ENCODE measurements around the gene IL4I1. TPM values are rescaled to one million over a fixed set of nuclear protein-coding genes. Genes with fewer than 3 reads are reported as not detected.

IL4I1 gene, protein sequence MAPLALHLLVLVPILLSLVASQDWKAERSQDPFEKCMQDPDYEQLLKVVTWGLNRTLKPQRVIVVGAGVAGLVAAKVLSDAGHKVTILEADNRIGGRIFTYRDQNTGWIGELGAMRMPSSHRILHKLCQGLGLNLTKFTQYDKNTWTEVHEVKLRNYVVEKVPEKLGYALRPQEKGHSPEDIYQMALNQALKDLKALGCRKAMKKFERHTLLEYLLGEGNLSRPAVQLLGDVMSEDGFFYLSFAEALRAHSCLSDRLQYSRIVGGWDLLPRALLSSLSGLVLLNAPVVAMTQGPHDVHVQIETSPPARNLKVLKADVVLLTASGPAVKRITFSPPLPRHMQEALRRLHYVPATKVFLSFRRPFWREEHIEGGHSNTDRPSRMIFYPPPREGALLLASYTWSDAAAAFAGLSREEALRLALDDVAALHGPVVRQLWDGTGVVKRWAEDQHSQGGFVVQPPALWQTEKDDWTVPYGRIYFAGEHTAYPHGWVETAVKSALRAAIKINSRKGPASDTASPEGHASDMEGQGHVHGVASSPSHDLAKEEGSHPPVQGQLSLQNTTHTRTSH
- total RNA-seq = not detected in 2 replicates

DNA sequence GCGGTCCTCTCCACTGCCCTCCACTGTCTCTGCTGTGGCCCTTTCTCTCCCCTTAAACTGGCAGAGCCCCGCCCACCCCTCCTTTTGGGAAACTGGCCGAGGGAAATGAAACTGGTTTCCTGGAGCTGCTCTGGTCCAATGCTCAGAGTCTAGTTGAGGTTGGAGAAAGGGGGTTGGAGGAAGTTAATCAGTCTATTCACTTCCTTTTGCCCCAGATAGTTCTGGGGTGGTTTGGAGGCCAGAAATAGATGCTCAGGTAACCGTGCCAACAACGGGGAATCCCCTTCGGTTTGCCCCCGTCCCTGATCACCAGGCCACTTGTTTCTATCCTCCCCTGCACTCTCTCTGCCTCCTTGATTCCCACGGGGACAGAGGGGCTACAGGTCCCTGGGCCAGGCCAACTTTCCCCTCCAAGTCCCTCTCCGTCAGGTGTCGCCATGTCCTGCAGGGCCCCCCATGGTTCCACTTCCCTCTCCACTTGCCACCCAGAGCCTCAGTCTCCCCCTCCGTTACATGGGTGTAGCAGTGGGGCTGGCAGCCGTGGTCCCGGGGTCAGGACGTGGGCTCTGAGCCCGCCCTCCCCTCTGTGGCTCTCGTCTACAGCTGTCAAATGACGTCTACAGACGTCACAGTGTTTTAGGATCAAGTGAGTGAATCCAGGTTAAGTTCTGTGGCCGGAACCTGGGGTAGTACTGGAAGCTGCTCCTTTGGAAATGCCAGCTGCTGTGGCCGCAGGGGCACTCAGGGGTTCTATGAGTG is at the start of gene IL4I1:
IL4I1 (minus strand) TSS at position 25 of the 759 bp plus-strand sequence. CDS start 727 bp downstream, outside the sequence.

DNA sequence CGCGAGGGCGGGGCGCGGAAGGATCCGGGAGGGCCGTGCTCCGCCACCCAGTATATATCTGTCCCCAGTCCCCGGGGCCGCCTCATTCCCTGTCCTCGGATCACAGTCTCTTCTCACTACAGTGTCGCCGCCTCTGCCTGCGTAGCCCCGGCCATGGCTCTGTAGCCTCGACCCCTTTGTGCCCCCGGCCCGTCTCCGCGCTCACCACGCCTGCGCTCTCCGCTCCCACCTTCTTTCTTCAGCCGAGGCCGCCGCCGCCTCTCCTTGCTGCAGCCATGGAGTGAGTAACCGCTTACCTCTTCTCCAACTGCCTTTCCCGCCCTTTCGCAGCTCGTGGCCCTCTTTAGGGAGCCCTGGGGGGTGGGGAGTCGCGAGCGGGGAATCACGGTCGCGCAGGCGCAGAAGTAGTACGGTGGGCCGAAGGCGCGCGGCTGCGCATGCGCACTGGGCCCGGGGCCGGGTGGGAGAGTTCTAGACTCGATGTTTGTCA is 32.5 kb upstream of the IL4I1 start, which contains the start of the genes ATF5 and NUP62:
ATF5 (plus strand) TSS at position 85 of the 490 bp plus-strand sequence. CDS start 1,646 bp downstream, outside the sequence.
NUP62 (minus strand) TSS at position 384 of the 490 bp plus-strand sequence. CDS start 19,697 bp downstream, outside the sequence.

DNA sequence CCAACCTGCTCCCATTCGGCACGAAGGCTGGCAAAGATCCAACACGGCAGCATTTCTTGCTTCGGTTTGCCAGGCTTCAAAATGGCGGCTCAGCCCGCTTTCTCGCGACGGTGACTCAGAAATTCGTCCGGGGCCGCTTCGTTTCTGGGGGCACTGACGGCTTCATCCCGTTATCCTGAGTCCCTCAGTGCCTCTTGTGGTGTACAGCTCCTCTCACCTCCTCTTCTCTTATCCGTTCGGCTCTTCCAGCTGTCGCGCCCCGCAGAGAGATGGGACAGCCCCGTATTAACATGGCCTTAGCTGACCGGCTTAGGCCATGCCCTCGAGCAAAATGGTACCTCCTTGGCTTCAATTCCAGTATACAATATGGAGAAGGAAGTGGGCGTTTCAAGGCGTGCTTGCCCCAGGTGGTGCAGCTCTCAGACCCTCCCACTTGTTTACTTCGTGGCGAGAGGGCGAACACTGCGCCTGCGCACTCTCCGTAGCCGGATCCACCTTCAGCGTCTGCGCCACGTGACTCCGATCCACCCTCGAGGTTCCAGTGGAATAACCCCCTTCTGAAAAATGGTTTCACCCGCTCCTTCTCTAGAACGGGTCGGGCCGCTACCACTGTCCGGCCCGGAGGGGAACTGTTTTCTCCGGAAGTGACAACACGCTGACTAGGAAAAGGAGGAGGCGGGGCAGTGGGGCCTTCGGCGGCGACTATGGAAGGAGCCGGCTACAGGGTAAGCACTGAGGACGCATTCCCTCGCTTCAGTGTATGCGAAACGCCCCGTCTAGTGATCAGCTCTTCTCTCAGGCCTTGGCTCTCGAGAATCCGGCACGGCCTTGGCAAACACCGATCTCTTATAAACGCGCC is 19.4 kb downstream of the IL4I1 start, which contains the start of the genes AKT1S1 and TBC1D17:
AKT1S1 (minus strand) TSS at position 336 of the 859 bp plus-strand sequence. CDS start 4,060 bp downstream, outside the sequence.
TBC1D17 (plus strand) TSS at position 683 of the 859 bp plus-strand sequence; CDS start at position 705, 22 bp downstream.

DNA sequence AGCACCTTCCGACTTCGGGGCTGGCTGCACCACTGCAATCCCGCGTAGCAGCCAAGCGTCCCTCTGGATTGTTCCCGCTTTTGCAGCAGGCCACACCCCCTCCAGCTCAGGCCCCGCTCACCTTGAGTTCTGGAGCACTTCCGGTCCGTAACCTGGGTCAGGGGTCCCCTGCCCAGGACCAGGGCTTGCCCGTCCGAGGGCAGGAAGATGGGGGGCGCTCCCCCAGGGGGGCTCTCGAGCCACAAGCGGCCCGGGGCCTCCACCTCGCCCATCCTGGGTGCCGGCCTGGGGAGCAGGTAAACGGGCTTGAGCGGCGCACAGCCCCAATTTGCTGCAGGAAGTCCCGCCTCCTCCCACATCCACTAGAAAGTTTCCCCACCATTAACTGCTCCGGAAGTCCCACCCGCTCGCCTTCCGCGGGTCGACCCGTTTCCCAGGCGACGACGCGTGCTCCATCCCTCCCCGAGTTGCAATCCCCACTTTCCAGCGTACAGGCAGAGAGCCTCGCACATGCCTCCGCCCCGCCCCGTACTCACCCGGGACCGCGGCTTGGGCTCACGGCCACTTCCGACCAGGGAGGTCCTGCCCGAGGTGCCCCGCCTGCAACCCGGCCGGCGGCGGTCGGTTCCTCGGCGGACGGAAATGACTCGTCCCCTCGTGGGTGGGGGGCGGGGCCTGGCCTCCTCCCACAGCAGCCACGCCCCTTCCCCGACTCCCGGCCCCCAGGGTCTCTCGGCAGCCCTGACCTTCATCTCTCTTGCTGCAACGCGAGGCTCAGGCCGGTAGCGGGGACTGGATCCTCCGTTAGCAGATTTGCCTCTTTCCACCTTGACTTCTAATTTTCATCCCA is 29.5 kb downstream of the IL4I1 start, which contains the start of gene PNKP:
PNKP (minus strand) TSS at position 644 of the 850 bp plus-strand sequence; CDS start at position 272, 372 bp downstream.

DNA sequence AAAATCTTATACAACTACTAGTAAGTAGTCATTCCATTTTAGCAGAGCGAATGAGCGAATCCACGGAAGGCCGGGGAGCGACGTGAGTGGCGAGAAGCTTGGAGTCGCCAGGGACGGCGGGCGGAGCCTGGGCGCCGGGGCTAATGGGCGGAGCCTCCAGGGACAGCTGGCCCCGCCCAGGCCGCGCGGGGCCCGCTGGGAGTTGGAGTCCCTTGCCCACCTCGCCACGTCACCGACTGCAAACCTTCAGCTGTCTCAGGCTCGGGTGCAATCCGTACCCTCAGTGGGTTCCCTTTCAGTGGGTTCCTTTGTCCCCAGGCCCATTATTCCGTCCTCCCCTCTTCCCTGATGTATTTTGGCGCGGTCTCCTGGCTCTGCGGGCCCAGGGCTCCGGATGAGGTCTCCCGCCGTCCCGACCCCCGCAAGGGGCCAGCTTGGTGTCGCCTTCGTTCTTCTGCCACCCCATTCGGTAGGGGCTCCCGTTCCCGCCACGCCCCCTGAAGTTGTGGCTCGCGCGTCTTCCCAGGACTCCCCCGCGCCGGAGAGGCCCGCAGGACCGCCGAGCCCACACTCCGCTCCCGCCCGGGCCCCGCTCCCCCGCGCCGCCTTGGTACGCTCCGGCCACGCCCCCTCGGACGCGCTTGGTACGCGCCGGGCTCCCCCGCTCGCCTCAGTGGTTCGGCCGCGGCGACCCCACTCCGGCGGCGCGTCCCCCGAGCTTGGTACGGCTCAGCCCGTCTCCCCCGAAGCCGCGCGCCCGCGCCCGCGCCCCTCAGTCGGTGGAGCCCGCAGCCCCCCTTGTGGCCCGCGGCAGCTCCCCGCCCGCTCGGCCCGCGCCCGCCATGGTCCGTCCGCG is 46.0 kb downstream of the IL4I1 start, which contains the start of gene PTOV1:
PTOV1 (plus strand) TSS at position 673 of the 856 bp plus-strand sequence.

Other genes with a start within 250 kb of the IL4I1 start
- 33.0 and 39.3 TPM in 2 replicates for gene IRF3, start 231.0 kb downstream of the IL4I1 start, total RNA-seq
- 4.9 and 19.4 TPM in 2 replicates for gene BCL2L12, start 231.0 kb downstream of the IL4I1 start, total RNA-seq
- gene PRMT1, start 219.6 kb downstream of the IL4I1 start, total RNA-seq = 165 and 173 TPM in 2 replicates
- gene ADM5, start 207.3 kb downstream of the IL4I1 start, total RNA-seq = 0.12 and 0.26 TPM in 2 replicates
- 11.0 and 14.8 TPM in 2 replicates for gene CPT1C, start 205.8 kb downstream of the IL4I1 start, total RNA-seq
- gene TSKS, start 133.6 kb downstream of the IL4I1 start, total RNA-seq = 0.47 and 3.6 TPM in 2 replicates
- 174 and 177 TPM in 2 replicates for gene AP2A1, start 129.9 kb downstream of the IL4I1 start, total RNA-seq
- 12.3 and 24.7 TPM in 2 replicates for gene FUZ, start 83.6 kb downstream of the IL4I1 start, total RNA-seq
- gene MED25, start 78.6 kb downstream of the IL4I1 start, total RNA-seq = 22.5 and 23.3 TPM in 2 replicates
- gene PTOV1, start 45.7 kb downstream of the IL4I1 start, total RNA-seq = 93.7 and 94.1 TPM in 2 replicates
- gene PNKP, start 29.3 kb downstream of the IL4I1 start, total RNA-seq = 25.6 and 31.2 TPM in 2 replicates
- 39.9 and 47.8 TPM in 2 replicates for gene AKT1S1, start 19.5 kb downstream of the IL4I1 start, total RNA-seq
- 30.7 and 32.6 TPM in 2 replicates for gene TBC1D17, start 19.2 kb downstream of the IL4I1 start, total RNA-seq
- 24.9 and 117 TPM in 2 replicates for gene ATF5, start 32.3 kb upstream of the IL4I1 start, total RNA-seq
- 21.2 and 29.9 TPM in 2 replicates for gene NUP62, start 32.6 kb upstream of the IL4I1 start, total RNA-seq
- not detected in 2 replicates for gene SIGLEC11, start 64.3 kb upstream of the IL4I1 start, total RNA-seq
- gene VRK3, start 128.5 kb upstream of the IL4I1 start, total RNA-seq = 17.5 and 31.6 TPM in 2 replicates
- gene ZNF473, start 129.1 kb upstream of the IL4I1 start, total RNA-seq = 4.9 and 5.7 TPM in 2 replicates

Measured in pericardium fibroblast (primary cell).